SK-N-SH (cell line): Measurements from ENCODE around the gene PKIB.

Experiments
- RAD21 ChIP-seq: IDR thresholded peaks from 2 replicates; pipeline ENCODE4 v1.6.1; 2012; ENCODE audit warnings: mild to moderate bottlenecking, low read length
- REST ChIP-seq: IDR thresholded peaks from 2 replicates; pipeline ENCODE4 v1.6.1; 2012; ENCODE audit warnings: mild to moderate bottlenecking, low read depth, low read length, moderate library complexity
- TCF12 ChIP-seq: IDR thresholded peaks from 2 replicates; pipeline ENCODE4 v1.4.0; 2012
- TF ChIP-seq, protein P1 (sequence below): fragments of 200-600 bp; sonication (generic); IDR thresholded peaks from 2 replicates; pipeline ENCODE4 v1.6.1; 2017; ENCODE audit warnings: antibody characterized with exemption, mild to moderate bottlenecking, moderate library complexity

- TF ChIP-seq, protein P1, sequence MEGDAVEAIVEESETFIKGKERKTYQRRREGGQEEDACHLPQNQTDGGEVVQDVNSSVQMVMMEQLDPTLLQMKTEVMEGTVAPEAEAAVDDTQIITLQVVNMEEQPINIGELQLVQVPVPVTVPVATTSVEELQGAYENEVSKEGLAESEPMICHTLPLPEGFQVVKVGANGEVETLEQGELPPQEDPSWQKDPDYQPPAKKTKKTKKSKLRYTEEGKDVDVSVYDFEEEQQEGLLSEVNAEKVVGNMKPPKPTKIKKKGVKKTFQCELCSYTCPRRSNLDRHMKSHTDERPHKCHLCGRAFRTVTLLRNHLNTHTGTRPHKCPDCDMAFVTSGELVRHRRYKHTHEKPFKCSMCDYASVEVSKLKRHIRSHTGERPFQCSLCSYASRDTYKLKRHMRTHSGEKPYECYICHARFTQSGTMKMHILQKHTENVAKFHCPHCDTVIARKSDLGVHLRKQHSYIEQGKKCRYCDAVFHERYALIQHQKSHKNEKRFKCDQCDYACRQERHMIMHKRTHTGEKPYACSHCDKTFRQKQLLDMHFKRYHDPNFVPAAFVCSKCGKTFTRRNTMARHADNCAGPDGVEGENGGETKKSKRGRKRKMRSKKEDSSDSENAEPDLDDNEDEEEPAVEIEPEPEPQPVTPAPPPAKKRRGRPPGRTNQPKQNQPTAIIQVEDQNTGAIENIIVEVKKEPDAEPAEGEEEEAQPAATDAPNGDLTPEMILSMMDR, result no peak
- TF ChIP-seq REST, result no peak
- no peak for TF ChIP-seq RAD21
- TF ChIP-seq TCF12, result no peak
Measured at GRCh38 chr6:122692175-122692598, 82.0 kb downstream of the PKIB start.
